Measurements from ENCODE around the gene FSTL1.
"Not testable (repeated sequence)": the region's sequence is repeated elsewhere in the genome, so short reads cannot be mapped to it uniquely, and the experiment has no call there.

FSTL1 gene

DNA sequence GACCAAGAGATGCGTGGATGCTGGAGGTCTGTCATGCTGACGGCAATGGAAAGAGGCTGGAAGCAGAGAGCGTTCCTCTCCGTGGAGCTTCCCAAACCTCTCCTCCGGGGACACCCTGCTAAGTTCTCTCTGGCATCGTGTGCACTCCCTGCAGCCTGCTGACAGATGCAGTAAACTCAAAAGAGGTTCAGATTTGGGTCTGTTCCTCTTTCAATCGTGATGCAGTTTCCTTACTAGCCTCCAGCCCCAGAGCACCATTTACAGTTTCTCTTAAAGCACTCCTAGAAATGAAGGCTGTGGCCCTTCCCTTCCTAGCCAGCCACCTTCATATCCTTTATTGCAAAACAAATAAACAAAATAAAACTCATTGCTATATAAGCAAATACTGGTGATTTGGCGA lies 54.3 kb downstream of the FSTL1 start:
- TF ChIP-seq CTCF (IDR thresholded peaks at IDR 0.05; ENCODE audit: extremely low read depth, missing control alignments): no peak
- no peak for DNase-seq (ENCODE audit: low spot score)

- DNase-seq (ENCODE audit: low spot score): no peak
- no peak for TF ChIP-seq CTCF (IDR thresholded peaks at IDR 0.05; ENCODE audit: extremely low read depth, missing control alignments)
These were observed 56.4 kb downstream of the FSTL1 start for GRCh38 chr3:120394347-120394746.

GRCh38 chr3:120393761-120394160 lies 57.0 kb downstream of the FSTL1 start:
- TF ChIP-seq CTCF (IDR thresholded peaks at IDR 0.05; ENCODE audit: extremely low read depth, missing control alignments): no peak

GRCh38 chr3:120393243-120393642 lies 57.5 kb downstream of the FSTL1 start:
- no peak for DNase-seq (ENCODE audit: low spot score)
- no peak for TF ChIP-seq CTCF (IDR thresholded peaks at IDR 0.05; ENCODE audit: extremely low read depth, missing control alignments)

More at GRCh38 chr3:120393761-120394160, 57.0 kb downstream of the FSTL1 start:
- no peak for DNase-seq (ENCODE audit: low spot score)

- no peak for TF ChIP-seq CTCF (IDR thresholded peaks at IDR 0.05; ENCODE audit: extremely low read depth, missing control alignments)
- DNase-seq (ENCODE audit: low spot score): no peak
These were observed 67.8 kb downstream of the FSTL1 start for GRCh38 chr3:120382941-120383447.

- TF ChIP-seq CTCF (IDR thresholded peaks at IDR 0.05; ENCODE audit: extremely low read depth, missing control alignments): no peak
- no peak for DNase-seq (ENCODE audit: low spot score)
These were observed 69.3 kb downstream of the FSTL1 start for GRCh38 chr3:120381503-120381902.

DNA sequence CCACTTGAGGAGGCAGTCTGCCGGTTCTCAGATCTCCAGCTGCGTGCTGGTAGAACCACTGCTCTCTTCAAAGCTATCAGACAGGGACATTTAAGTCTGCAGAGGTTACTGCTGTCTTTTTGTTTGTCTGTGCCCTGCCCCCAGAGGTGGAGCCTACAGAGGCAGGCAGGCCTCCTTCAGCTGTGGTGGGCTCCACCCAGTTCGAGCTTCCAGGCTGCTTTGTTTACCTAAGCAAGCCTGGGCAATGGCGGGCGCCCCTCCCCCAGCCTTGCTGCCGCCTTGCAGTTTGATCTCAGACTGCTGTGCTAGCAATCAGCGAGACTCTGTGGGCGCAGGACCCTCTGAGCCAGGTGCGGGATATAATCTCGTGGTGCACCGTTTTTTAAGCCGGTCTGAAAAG lies 72.8 kb downstream of the FSTL1 start:
- not testable (repeated sequence) for DNase-seq (ENCODE audit: low spot score)

- no peak for DNase-seq (ENCODE audit: low spot score)
- TF ChIP-seq CTCF (IDR thresholded peaks at IDR 0.05; ENCODE audit: extremely low read depth, missing control alignments): no peak
These were observed 80.3 kb downstream of the FSTL1 start for GRCh38 chr3:120370463-120370862.
